Activated T-helper 2 cell treated with anti-CD3 and anti-CD28 coated beads, Interferon-gamma antibody, Interleukin-2, Interleukin-4, amounts not matched to agents 10 μg/mL and 5 μg/mL and 100 μg/mL, durations not matched to agents 14 hours and 24 hours and 36 hours (primary cell): ENCODE results near the gene SLC16A2. TPM values are rescaled to one million over a fixed set of nuclear protein-coding genes. Genes with fewer than 3 reads are reported as not detected.

ENCODE experiments used
- DNase-seq: peaks from one replicate; pipeline ENCODE4 v3.0.0; 2021; ENCODE audit warnings: low spot score
- H3K27ac Mint-ChIP-seq: one replicate; pipeline ENCODE4 v1.8.0; 2021; ENCODE audit warnings: mixed read lengths
- H3K27me3 Mint-ChIP-seq: one replicate; pipeline ENCODE4 v1.8.0; 2021; ENCODE audit warnings: low read depth, mixed read lengths
- H3K36me3 Mint-ChIP-seq: one replicate; pipeline ENCODE4 v1.8.0; 2021; ENCODE audit warnings: low read depth, mixed read lengths
- H3K4me1 Mint-ChIP-seq: one replicate; pipeline ENCODE4 v1.8.0; 2021; ENCODE audit warnings: low read depth, mixed read lengths
- H3K4me3 Mint-ChIP-seq: one replicate; pipeline ENCODE4 v1.8.0; 2021; ENCODE audit warnings: low read depth, mild to moderate bottlenecking, moderate library complexity, mixed read lengths
- H3K9me3 Mint-ChIP-seq: one replicate; pipeline ENCODE4 v1.8.0; 2021; ENCODE audit warnings: mixed read lengths
- intact Hi-C: fragments of 100-400 bp; cut with micrococcal nuclease; formaldehyde crosslinking; loops from one replicate; pipeline ENCODE4 v1.15.1; 2023
- total RNA-seq: library from RNA; stranded (reverse); gene quantifications from 2 replicates; pipeline ENCODE4 v1.2.3, GENCODE V29; 2022

Gene SLC16A2
- total RNA-seq, result 1.1 and 1.5 TPM in 2 replicates

DNA sequence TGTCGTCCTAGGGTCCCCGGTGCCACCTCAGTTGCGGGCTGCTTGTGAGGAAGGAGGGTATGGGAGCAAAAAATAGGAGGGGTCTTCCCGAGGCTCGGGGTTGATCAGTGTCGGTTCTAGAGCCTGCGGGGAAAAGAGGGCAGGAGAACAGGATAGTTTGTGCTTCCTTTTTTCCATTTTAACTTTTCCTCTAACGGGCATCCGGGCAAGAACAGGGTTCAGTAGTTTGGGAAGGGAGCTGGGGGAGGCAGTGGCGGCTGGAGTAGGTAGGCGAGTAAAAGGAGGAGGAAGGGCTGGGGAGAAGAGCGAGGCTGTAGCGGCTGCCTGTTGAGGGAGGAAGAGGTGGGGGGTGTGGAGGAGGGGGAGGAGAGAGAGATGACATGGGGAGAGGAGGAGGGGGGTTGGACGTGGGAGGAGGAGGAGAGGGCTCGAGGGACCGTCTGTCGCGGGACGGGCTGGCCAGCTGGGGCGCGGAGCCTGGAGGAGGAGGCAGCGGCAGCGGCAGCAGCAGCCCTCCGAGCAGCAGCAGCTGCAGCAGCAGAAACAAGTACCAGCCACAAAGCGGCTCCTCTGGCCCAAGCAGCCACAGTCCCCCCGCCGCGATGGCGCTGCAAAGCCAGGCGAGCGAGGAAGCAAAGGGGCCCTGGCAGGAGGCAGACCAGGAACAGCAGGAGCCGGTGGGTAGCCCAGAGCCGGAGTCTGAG lies at the start of gene SLC16A2:
Gene SLC16A2, plus strand, starts transcription at position 458 of the 704 bp plus-strand sequence. Its CDS starts 145 bp downstream, at position 603.
- intact Hi-C loops, result no loop called here
- H3K4me1 Mint-ChIP-seq, result peaks cover 3% of the 10 kb centered on the region
- no peak within 1 kb of the TSS for H3K27ac Mint-ChIP-seq
- H3K9me3 Mint-ChIP-seq, result no peaks in the 10 kb centered on the region
- H3K27me3 Mint-ChIP-seq, result peaks cover 30% of the 10 kb centered on the region
- DNase-seq, result peak; percentile 9
- H3K36me3 Mint-ChIP-seq, result no peaks in the 10 kb centered on the region
- H3K4me3 Mint-ChIP-seq, result peak within 1 kb of the TSS; percentile 79

DNA sequence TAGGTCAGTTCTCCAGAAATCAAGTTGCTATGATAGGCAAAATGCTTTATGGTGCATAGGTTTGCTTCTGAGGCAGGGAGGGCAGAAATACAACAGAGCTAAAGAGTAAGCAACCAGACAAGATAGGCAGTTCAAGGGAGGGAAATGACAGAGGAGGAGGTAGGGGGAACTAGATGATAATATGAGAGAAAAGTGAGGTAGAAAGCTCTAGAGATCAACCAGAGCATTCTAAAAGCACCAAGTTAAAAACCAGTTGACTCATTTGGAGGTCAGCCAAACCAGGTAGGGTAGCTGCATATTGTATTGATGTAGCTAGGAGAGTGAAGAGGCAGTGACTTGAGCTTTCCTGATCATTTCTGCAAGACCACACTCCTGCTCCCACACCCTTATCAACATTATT lies 49.0 kb upstream of the SLC16A2 start:
- intact Hi-C loops, result no loop called here
- Mint-ChIP-seq H3K4me1 (peaks cover 5% of the 10 kb centered on the region), H3K9me3 (no peaks in the 10 kb centered on the region), H3K36me3 (no peaks in the 10 kb centered on the region), H3K4me3 (no peak overlapping the region), H3K27ac (no peak overlapping the region), H3K27me3 (peaks cover 5% of the 10 kb centered on the region)
- DNase-seq, result no peak

DNA sequence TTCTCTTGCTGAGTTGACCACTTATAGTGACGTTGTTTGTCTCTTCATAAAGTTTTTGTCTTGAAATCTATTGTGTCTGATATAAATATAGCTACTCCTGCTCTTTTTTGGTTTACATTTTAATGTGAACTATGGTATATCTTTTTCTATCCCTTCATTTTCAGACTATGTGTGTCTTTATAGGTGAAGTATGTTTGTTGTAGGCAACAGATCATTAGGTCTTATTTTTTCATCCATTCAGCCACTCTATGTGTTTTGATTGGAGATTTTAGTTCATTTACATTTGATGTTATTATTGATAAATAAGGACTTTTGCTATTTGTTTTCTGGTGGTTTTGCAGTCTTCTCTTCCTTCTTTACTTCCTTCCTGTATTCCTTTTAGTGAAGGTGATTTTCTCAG lies 44.0 kb upstream of the SLC16A2 start:
- Mint-ChIP-seq H3K4me1 (no peaks in the 10 kb centered on the region), H3K27me3 (peaks cover 5% of the 10 kb centered on the region), H3K27ac (no peak overlapping the region), H3K36me3 (no peaks in the 10 kb centered on the region), H3K9me3 (no peaks in the 10 kb centered on the region), H3K4me3 (no peak overlapping the region)
- intact Hi-C loops, result no loop called here
- DNase-seq, result no peak

DNA sequence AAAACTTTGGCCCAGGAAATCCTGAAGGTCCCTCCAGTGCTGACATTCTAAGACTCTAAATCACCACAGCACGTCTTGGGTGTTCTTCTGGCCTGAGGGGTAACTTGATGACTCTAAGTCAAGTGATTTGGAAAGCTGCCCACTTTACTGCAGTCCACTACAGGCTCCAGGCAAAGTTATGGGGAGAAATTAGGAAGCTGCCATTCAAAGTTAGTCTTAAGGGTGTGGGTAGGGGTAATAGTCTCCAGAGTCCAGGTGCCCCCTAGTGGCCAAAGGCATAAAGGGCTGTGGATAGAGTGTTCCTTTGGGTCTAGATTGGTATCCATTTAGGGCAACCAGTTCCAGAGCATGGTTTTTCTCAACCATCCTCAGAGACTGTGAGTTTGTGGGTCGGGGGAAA lies 38.7 kb upstream of the SLC16A2 start:
- peaks cover 2% of the 10 kb centered on the region for H3K4me1 Mint-ChIP-seq
- no peaks in the 10 kb centered on the region for H3K27me3 Mint-ChIP-seq
- no peaks in the 10 kb centered on the region for H3K36me3 Mint-ChIP-seq
- no peak overlapping the region for H3K27ac Mint-ChIP-seq
- intact Hi-C loops, result loop anchor here (1.0 to 5.0 kb wide), 2 partner anchors 75 to 168 kb away; no protein-coding TSS in a partner anchor
- DNase-seq, result peak; percentile 21
- no peaks in the 10 kb centered on the region for H3K9me3 Mint-ChIP-seq
- no peak overlapping the region for H3K4me3 Mint-ChIP-seq

DNA sequence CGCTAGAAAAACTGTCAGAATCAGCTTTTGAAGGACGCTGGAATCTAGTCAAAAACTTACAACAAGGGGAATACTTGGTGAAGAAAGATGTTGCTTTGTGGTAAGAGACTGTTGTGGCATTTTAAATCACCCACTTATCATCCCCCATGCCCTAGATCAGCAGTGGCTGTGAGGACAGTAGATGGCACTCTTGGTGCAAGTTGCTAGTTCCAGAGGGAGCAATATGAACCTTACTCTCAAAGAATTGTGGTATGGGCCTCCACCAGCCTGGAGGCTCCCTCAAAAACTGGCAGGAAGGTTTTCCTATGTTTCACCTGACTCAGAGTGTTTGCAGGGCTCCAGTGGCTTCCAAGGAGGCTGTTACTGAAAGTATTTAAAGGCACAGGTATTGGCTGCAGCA lies 37.7 kb upstream of the SLC16A2 start:
- Mint-ChIP-seq H3K4me3 (no peak overlapping the region), H3K27me3 (no peaks in the 10 kb centered on the region), H3K36me3 (no peaks in the 10 kb centered on the region), H3K9me3 (no peaks in the 10 kb centered on the region), H3K27ac (no peak overlapping the region), H3K4me1 (peaks cover 2% of the 10 kb centered on the region)
- no peak for DNase-seq
- intact Hi-C loops, result loop anchor here (1.0 to 5.0 kb wide), 2 partner anchors 74 to 167 kb away; no protein-coding TSS in a partner anchor

DNA sequence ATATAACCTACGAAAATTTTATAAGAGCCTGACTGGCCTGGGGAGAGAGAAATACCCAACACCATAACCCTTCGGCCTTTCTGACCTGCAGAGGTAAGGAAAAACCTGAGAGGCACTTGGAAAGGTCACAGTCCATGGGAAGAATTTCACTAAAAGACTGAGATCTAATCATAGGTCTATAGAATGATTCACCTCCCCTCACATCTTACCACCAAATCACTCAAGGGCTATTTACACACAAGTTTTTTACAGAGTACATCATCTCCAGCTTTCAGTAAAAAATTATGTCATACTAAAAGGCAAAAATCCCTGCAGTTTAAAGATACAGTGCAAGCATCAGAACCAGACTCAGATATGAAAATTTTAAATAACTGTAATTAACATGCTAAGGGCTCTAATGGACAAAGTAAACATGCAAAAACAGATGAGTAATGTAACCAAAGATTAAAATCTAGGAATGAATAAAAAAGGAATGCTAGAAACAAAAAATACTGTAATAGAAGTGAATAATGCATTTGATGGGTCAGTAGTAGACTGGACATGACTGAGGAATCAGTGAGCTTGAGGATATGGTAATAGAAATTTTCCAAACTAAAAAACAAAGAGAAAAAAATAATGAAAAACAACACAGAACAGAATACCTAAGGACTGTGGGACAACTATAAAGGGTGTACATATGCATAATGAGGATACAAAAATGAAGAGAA lies 32.1 kb upstream of the SLC16A2 start:
- no peaks in the 10 kb centered on the region for H3K36me3 Mint-ChIP-seq

DNA sequence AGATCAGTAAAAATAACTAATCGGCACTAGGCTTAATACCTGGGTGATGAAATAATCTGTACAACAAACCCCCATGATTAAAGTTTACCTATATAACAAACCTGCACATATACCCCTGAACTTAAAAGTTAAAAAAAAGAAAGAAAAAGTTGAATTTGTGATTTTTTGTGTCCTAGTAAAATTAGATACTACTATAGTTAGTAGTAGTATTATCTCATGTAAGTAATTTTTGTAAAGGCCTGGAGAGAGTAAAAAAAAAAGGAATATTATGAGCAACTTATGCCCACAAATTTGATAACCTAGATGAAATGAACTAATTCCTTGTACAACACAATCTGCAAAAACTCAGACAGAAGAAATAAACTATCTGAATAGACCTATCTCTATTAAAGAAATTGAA lies 25.7 kb upstream of the SLC16A2 start:
- DNase-seq, result no peak
- Mint-ChIP-seq H3K9me3 (no peaks in the 10 kb centered on the region), H3K4me1 (no peaks in the 10 kb centered on the region), H3K4me3 (no peak overlapping the region), H3K27me3 (peaks cover 6% of the 10 kb centered on the region), H3K27ac (no peak overlapping the region), H3K36me3 (no peaks in the 10 kb centered on the region)
- intact Hi-C loops, result no loop called here

More for the DNA sequence above, 32.1 kb upstream of the SLC16A2 start:
- Mint-ChIP-seq H3K27ac (no peak overlapping the region), H3K9me3 (no peaks in the 10 kb centered on the region), H3K4me1 (no peaks in the 10 kb centered on the region), H3K4me3 (no peak overlapping the region), H3K27me3 (peaks cover 4% of the 10 kb centered on the region)
- no peak for DNase-seq
- intact Hi-C loops, result no loop called here

DNA sequence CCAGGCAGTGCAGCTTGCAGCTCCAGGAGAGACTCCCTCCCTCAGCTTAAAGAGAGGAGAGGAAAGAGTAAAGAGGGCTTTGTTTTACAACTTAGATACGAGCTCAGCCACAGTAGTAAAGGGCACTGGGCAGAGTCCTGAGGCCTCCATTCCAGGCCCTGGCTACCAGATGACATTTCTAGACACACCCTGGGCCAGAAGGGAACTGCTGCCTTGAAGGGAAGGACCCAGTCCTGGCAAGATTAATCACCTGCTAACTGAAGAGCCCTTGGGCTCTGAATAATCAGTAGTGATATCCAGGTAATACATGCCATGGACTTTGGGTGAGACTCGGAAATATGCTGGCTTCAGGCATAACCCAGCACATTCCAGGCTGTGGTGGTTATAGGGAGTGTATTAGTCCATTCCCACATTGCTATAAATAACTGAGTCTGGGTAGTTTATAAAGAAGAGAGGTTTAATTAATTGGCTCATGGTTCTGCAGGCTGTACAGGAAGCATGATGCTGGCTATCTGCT lies 15.3 kb upstream of the SLC16A2 start:
- no peak overlapping the region for H3K27ac Mint-ChIP-seq
- intact Hi-C loops, result no loop called here
- H3K36me3 Mint-ChIP-seq, result no peaks in the 10 kb centered on the region
- no peaks in the 10 kb centered on the region for H3K27me3 Mint-ChIP-seq
- no peaks in the 10 kb centered on the region for H3K4me1 Mint-ChIP-seq
- no peak overlapping the region for H3K4me3 Mint-ChIP-seq
- H3K9me3 Mint-ChIP-seq, result no peaks in the 10 kb centered on the region
- no peak for DNase-seq

DNA sequence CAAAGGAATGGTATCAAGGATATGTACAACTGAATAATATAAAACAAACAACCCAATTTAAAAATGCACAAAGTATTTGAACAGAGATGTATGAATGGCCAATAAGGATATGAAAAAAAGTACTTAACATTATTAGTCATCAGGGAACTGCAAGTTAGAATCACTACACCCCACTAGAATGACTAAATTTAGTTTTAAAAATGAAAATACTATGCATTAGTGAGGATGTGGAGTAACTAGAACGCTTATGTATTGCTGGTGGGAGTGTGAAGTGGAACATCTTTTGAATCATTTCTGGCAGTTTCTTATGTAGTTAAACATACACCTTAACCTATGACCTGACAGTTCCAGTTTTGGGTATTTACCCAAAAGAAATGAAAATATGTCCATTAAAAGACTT lies 13.0 kb upstream of the SLC16A2 start:
- no peaks in the 10 kb centered on the region for H3K4me1 Mint-ChIP-seq
- H3K4me3 Mint-ChIP-seq, result no peak overlapping the region
- intact Hi-C loops, result no loop called here
- H3K9me3 Mint-ChIP-seq, result no peaks in the 10 kb centered on the region
- no peak for DNase-seq
- no peaks in the 10 kb centered on the region for H3K36me3 Mint-ChIP-seq
- no peaks in the 10 kb centered on the region for H3K27me3 Mint-ChIP-seq
- H3K27ac Mint-ChIP-seq, result no peak overlapping the region

DNA sequence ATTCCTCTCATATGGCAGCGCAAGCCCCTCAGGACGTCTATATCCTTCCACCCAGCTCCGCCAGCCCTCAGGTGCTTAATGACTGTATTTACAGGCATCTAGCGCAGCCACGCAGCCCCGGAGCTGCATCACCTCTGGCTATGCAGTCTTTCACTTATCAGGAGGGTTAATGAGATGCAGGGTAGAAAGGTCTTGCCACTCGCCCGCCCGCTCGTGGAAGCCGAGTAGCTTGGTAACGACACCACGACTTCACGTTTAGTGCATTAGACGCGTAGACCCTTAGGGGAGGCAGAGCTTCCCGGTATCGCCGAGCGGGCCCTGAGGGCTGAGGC lies 1.5 kb upstream of the SLC16A2 start:
- Mint-ChIP-seq H3K36me3 (no peaks in the 10 kb centered on the region), H3K9me3 (no peaks in the 10 kb centered on the region), H3K27me3 (peaks cover 30% of the 10 kb centered on the region), H3K4me3 (peak overlapping the region; percentile 45), H3K27ac (no peak overlapping the region), H3K4me1 (peaks cover 3% of the 10 kb centered on the region)
- no peak for DNase-seq
- intact Hi-C loops, result no loop called here

DNA sequence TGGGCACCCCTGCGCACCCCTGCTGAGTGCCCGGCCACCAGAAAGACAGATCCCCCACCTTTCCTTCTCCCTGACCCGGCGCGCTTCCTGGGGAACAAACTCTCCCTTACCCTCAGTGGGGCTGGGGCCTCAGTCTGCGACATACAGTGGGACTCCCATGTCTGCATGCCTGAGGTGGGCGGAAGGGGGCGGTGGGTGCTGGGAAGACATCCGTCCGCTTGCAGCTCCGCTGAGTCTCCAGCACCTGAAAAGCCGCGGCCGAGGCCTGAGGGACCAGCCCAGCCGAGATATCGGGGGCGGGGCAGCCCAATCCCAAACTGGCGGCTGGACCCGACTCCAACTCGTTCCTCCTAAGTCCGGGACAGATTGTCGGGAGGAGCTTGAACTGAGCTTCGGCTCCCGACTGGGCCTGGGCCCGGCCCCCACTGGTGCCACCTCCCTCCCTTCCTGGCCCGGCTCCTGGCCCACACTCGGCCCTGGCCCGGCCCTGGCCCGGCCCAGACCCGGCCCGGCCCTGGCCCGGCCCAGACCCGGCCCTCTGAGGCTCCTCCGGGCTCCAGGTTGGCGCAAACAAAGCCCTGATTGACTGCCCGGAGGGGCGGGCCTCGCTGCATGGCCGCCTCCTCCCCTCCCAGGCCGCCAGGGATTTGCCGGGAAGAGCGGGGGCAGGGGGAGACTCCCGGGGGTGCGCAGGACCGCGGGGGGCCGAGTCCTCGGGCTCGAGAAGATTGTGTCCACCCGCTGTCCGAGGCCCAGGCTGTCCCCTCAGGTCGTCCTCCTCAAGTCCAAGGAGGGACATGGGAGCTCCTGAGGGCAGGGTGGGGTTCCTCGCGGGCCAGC lies 877 bp upstream of the SLC16A2 start:
- Mint-ChIP-seq H3K4me1 (peaks cover 3% of the 10 kb centered on the region), H3K4me3 (peak overlapping the region; percentile 79), H3K27ac (no peak overlapping the region), H3K9me3 (no peaks in the 10 kb centered on the region), H3K36me3 (no peaks in the 10 kb centered on the region), H3K27me3 (peaks cover 30% of the 10 kb centered on the region)
- DNase-seq, result no peak
- intact Hi-C loops, result no loop called here

DNA sequence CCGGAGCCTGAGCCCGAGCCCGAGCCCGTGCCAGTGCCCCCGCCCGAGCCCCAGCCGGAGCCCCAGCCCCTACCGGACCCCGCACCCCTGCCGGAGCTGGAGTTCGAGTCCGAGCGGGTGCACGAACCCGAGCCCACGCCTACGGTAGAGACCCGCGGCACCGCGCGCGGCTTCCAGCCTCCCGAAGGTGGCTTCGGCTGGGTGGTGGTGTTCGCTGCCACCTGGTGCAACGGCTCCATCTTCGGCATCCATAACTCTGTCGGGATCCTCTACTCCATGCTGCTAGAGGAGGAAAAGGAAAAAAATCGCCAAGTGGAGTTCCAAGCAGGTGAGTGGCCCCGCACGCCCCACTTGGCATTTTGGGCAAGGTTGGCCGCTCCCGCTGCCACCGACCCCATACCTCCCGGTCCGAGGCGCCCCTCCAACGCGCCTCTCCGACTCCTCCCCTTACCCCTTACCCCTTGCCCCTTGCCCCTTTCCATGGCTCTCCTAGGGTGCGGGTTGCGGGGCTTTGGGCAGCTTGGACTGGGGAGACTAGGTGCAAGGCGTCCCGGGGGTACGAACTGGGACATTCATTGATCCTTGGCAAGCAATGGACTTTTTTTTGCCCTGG lies 553 bp downstream of the SLC16A2 start:
- Mint-ChIP-seq H3K27me3 (peaks cover 27% of the 10 kb centered on the region), H3K4me3 (peak overlapping the region; percentile 47), H3K9me3 (no peaks in the 10 kb centered on the region), H3K27ac (no peak overlapping the region), H3K4me1 (peaks cover 3% of the 10 kb centered on the region), H3K36me3 (no peaks in the 10 kb centered on the region)
- intact Hi-C loops, result no loop called here
- no peak for DNase-seq
